ENCODE measurements around the gene LPAR3. TPM values are rescaled to one million over a fixed set of nuclear protein-coding genes. Genes with fewer than 3 reads are reported as not detected.

Gene LPAR3
- total RNA-seq, 2 donors from 2014 or later = 1.9 to 2.1 TPM

DNA sequence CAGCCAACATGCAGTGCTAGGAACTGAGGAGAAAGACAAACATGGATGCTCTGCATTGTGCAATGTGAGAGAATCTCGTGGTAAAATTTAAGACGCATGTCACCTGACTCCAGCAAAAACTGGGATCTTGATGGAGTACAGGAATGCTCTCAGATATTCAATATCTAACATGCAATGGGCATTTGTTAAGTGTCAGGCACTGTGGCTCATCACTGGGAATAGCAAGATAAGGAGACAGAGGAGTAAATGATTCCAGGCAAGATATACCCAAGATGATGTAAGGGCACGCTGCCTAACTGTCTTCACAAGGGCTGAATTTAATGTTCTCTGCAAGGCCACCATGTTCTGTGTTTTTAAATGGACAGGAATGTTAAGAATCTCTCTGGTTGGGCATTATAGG, 67.8 kb downstream of the LPAR3 start:
- Mint-ChIP-seq H3K36me3 (ENCODE audit: low read depth) (peaks cover 2% of the 10 kb centered on the region), H3K27me3 (no peaks in the 10 kb centered on the region), H3K27ac (no peak overlapping the region)

DNA sequence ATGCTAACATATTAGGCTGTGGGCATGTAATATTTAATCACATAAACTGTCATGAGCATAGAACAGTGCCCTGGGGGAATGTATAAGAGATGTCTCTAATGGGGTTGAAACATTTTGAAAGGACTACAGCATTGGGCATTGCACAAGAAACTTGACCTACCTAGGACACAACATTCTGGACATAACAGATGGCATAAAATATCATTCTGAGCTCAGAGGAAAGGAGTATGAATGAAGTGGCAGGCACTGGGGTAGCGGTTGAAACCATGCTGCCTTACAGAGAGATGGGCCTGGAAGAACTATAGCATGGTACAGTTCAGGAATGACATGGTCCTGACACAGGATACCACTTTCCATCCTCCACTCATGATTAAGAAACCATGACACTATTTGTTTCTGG, 69.0 kb downstream of the LPAR3 start:
- ATAC-seq (no peak), DNase-seq (no peak)
- Mint-ChIP-seq H3K27me3 (no peaks in the 10 kb centered on the region), H3K36me3 (ENCODE audit: low read depth) (no peaks in the 10 kb centered on the region), H3K4me3 (no peak overlapping the region), H3K27ac (no peak overlapping the region), H3K4me1 (peaks cover 7% of the 10 kb centered on the region)
- no peaks in the 10 kb centered on the region for H3K9me3 ChIP-seq (ENCODE audit: control insufficient read depth, low read length, poor library complexity, severe bottlenecking)

More for the DNA sequence above, 67.8 kb downstream of the LPAR3 start:
- no peaks in the 10 kb centered on the region for H3K9me3 ChIP-seq (ENCODE audit: control insufficient read depth, low read length, poor library complexity, severe bottlenecking)
- no peak for ATAC-seq
- no peak overlapping the region for H3K4me3 Mint-ChIP-seq
- H3K4me1 Mint-ChIP-seq = peaks cover 2% of the 10 kb centered on the region
- DNase-seq = no peak

DNA sequence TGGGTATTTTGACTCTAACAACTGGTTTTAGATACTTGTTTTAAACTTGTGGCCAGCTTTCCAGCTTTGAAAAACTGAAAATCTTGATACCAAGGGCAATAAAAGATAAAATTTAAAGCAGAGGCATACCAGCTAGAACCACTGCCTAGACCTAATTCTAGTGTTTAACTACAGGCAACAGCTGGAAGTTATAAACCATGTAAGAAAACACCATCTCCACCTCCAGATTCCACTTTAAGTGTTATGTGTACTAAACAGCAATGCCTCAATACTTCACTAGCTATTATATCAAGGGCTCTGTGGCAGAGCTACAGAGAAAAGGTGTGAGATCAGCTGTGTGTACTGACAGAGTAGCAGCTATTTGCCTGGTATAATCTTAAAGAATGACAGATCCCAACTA, 69.5 kb downstream of the LPAR3 start:
- Mint-ChIP-seq H3K4me1 (peaks cover 12% of the 10 kb centered on the region), H3K4me3 (no peak overlapping the region), H3K27me3 (no peaks in the 10 kb centered on the region), H3K27ac (no peak overlapping the region), H3K36me3 (ENCODE audit: low read depth) (no peaks in the 10 kb centered on the region)
- no peak for ATAC-seq
- no peaks in the 10 kb centered on the region for H3K9me3 ChIP-seq (ENCODE audit: control insufficient read depth, low read length, poor library complexity, severe bottlenecking)
- DNase-seq = no peak

DNA sequence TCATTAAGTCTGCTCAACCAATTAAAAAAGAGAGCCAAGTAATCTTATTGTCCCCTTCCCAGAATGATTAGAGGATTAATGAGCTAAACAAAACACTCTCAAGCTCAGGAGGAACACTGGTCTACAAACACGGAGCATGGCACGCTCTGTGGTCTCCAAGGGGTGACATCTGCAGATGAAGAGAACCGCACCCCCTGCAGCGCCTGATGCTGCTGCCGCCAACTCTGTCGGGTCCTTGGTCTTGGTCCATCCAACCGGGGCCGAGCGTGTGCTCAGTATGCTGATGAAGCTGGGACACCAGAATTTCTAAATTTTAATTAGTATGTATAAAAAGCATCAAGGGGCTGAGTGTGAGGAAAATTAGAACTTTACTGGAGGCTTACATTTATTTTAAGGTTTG, 82.7 kb downstream of the LPAR3 start:
- H3K27ac Mint-ChIP-seq = no peak overlapping the region
- H3K27me3 Mint-ChIP-seq = peaks cover 27% of the 10 kb centered on the region
- H3K9me3 ChIP-seq (ENCODE audit: control insufficient read depth, low read length, poor library complexity, severe bottlenecking) = no peaks in the 10 kb centered on the region
- no peak overlapping the region for H3K4me3 Mint-ChIP-seq
- no peaks in the 10 kb centered on the region for H3K36me3 Mint-ChIP-seq (ENCODE audit: low read depth)
- no peak for DNase-seq
- peaks cover 3% of the 10 kb centered on the region for H3K4me1 Mint-ChIP-seq
- no peak for ATAC-seq

DNA sequence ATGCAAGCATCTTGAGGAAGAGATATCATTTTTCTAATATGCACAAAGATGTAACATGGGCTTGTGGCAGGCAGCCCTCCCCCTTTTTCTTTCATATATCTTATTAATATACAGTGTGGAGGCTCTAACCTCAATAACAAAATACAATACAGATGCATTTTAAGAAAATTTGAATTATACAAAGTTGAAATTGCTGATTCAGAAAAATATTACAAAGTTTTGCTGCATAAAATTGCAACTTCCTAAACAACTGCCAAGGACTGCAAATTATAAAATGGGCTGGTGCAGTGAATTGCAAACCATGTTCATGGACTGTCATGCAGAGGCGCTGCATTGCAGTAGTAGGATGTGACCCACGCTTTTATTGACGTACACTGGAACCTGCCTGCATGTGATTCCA, 84.0 kb downstream of the LPAR3 start:
- ATAC-seq (no peak), DNase-seq (no peak)
- no peak overlapping the region for H3K4me3 Mint-ChIP-seq
- peaks cover 3% of the 10 kb centered on the region for H3K4me1 Mint-ChIP-seq
- H3K36me3 Mint-ChIP-seq (ENCODE audit: low read depth) = no peaks in the 10 kb centered on the region
- H3K27me3 Mint-ChIP-seq = peaks cover 22% of the 10 kb centered on the region
- H3K9me3 ChIP-seq (ENCODE audit: control insufficient read depth, low read length, poor library complexity, severe bottlenecking) = no peaks in the 10 kb centered on the region
- H3K27ac Mint-ChIP-seq = no peak overlapping the region

DNA sequence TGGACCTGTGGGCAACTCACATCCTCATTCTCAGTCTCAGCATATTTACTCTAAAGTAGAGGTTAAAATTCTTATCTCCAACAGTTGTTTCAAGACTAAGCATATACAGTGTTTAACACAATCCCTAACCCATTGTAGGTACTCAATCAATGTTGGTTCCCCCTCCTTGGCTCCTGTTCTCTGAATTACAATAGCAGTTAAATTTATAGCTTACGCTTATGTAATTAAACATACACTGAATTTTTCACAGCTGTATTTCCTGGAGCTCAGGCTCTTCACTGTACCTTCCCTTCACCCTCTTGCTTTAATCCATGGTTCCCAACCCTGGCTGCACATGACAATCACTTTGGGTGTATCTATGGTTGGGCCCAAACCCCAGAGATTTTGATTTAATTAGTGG, 89.4 kb downstream of the LPAR3 start:
- Mint-ChIP-seq H3K36me3 (ENCODE audit: low read depth) (no peaks in the 10 kb centered on the region), H3K4me3 (no peak overlapping the region)

DNA sequence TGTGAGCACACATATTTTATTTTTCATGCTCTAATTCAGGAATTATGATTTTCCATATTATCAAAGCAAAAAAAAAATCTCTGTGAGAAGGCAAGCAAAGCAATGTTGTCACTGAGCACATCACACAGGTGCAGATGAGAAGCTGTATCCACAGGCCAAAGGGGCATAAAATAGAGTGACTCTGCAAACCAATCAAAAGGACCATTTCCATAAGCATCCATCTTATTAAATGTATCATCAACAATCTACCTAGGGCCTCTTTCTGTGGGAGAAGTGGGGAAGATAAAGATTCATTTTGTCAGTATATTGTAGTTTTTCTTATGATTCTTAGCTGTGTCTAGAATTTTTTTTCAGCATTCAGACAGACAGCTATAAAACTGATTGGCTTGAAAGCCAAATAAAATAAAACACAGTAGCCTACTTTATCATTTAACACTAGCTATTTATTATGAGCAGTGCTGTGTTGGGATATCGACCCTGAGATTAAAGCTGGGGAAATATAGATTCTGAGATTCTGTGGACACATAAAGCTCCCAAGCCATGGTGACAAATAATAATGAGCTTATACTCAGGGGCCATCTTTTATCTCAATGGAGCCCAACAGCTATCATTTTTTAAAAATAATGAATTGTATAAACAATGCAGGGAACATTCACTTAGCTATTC, 90.3 kb downstream of the LPAR3 start:
- H3K36me3 Mint-ChIP-seq (ENCODE audit: low read depth) = no peaks in the 10 kb centered on the region
- no peak overlapping the region for H3K27ac Mint-ChIP-seq
- peaks cover 4% of the 10 kb centered on the region for H3K27me3 Mint-ChIP-seq

More for the DNA sequence above, 89.4 kb downstream of the LPAR3 start:
- H3K27ac Mint-ChIP-seq = no peak overlapping the region
- H3K9me3 ChIP-seq (ENCODE audit: control insufficient read depth, low read length, poor library complexity, severe bottlenecking) = no peaks in the 10 kb centered on the region
- DNase-seq (no peak), ATAC-seq (no peak)
- peaks cover 4% of the 10 kb centered on the region for H3K27me3 Mint-ChIP-seq
- no peaks in the 10 kb centered on the region for H3K4me1 Mint-ChIP-seq

DNA sequence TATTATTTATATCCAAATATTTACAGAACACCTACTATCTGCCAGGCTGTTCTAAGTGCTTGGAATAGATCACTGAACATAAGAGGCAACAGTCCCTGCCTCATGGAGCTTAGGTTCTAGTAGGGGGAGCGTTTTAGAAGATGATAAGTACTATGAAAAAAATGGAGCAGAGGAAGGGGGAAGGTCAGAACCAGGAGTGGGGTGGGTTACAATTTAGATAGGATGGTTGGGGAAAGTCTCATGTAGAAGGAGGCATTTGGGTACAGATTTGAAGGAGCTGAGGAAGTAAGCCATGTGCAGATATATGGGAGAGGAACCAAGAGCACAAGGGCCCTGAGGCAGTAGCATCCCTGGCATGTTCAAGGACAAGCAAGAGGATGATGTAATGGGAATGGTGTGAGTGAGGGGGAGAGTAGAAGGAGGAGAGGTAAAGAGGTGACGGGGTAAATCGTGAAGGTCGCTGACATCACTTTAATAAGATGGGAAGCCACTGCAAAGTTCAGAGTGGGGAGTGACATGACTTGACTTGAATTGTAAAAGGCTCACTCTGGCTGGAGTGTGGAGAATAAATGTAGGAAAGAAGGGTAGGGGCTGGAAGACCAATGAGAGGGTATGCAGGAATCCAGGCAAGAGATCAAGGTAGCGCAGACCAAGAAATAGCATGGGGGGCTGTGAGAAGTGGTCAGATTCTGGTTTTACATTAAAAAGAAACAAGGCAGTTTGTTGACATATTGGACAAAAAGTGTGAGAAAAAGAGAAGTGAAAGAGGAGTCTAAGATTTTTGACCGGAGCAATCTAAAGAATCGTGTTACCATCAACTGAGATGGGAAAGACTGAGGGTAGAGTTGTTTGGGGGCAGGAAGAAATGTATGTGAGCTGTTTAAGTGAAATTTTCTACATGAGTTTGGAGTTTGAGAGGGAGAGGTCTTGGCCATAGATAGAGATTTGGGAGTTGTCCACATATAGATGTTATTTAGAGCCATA, 92.6 kb downstream of the LPAR3 start:
- no peak for DNase-seq
- H3K36me3 Mint-ChIP-seq (ENCODE audit: low read depth) = no peaks in the 10 kb centered on the region
- ATAC-seq = no peak
- no peaks in the 10 kb centered on the region for H3K4me1 Mint-ChIP-seq
- no peaks in the 10 kb centered on the region for H3K9me3 ChIP-seq (ENCODE audit: control insufficient read depth, low read length, poor library complexity, severe bottlenecking)
- H3K27ac Mint-ChIP-seq = no peak overlapping the region
- H3K27me3 Mint-ChIP-seq = no peaks in the 10 kb centered on the region
- H3K4me3 Mint-ChIP-seq = no peak overlapping the region

More for the DNA sequence above, 90.3 kb downstream of the LPAR3 start:
- no peaks in the 10 kb centered on the region for H3K9me3 ChIP-seq (ENCODE audit: control insufficient read depth, low read length, poor library complexity, severe bottlenecking)
- Mint-ChIP-seq H3K4me1 (no peaks in the 10 kb centered on the region), H3K4me3 (no peak overlapping the region)
- no peak for ATAC-seq
- no peak for DNase-seq

DNA sequence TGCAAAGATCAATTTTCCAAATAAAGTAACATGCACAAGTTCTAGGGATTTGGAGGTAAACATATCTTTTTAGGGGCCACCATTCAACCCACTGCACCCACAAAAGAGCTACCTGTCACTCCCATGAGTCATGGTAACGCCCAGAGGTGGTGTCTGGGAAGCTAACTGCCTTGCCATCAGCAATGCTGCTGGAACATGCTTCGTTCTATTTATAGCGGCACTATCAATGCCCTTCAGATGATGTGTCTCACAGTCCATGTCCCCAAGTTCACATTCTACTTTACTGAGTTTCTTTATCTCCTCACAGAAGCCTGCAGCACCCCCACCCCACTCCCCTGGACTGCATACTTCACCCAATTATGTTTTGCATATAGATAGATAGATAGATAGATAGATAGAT, 95.4 kb downstream of the LPAR3 start:
- Mint-ChIP-seq H3K4me1 (no peaks in the 10 kb centered on the region), H3K27ac (no peak overlapping the region), H3K36me3 (ENCODE audit: low read depth) (no peaks in the 10 kb centered on the region), H3K27me3 (no peaks in the 10 kb centered on the region), H3K4me3 (no peak overlapping the region)
- no peaks in the 10 kb centered on the region for H3K9me3 ChIP-seq (ENCODE audit: control insufficient read depth, low read length, poor library complexity, severe bottlenecking)
- DNase-seq = no peak
- ATAC-seq = no peak

DNA sequence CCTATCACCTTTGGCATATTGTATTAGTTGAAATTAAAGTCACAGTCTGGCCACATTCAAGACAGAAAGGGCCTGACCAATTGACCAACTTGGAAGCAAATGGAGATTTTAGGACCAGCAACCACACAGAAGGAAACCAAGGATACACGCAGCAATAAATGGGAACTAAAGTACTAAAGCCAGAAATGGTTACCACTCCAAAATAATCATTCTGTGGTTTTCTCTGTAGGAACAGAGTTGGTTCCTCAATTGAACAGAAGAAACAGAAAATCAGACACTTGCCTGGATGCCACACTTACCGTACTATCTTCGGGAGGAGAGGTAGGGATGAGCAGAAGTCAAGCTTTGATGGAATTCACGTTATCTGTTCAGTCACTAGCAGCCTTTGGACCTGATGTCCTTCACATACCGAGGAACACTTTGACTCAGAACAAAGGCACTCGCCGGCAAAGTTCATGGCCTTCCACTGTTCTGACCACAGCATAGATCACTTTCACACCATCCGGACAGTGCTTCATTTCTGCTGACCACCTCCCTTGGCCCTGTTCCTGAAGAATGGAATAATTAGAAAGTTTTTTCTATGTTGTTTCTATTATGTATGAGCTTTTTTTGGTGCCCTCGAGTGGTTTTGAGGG, 96.9 kb downstream of the LPAR3 start:
- DNase-seq (no peak), ATAC-seq (no peak)
- Mint-ChIP-seq H3K27ac (no peak overlapping the region), H3K4me1 (no peaks in the 10 kb centered on the region), H3K27me3 (no peaks in the 10 kb centered on the region), H3K4me3 (no peak overlapping the region), H3K36me3 (ENCODE audit: low read depth) (peaks cover 2% of the 10 kb centered on the region)
- no peaks in the 10 kb centered on the region for H3K9me3 ChIP-seq (ENCODE audit: control insufficient read depth, low read length, poor library complexity, severe bottlenecking)

DNA sequence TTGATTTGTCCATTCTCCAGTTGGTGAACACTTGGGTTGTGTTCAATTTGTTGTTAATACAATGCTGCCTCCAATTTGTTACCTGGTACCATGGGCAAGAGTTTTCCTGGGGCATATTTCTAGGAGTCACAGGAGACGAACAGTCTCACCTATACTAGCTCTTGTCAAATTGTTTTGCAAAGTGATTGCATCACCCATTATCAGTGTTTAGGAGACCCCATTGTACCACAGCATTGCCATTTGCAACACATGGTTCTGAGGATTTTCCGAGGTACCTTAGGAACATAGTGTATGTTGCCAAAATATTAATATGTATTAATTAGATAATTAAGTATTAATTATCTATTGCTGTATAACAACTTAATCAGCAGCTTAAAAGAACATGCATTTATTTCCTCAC, 97.8 kb downstream of the LPAR3 start:
- Mint-ChIP-seq H3K4me1 (no peaks in the 10 kb centered on the region), H3K36me3 (ENCODE audit: low read depth) (peaks cover 2% of the 10 kb centered on the region), H3K27me3 (no peaks in the 10 kb centered on the region), H3K27ac (no peak overlapping the region), H3K4me3 (no peak overlapping the region)
- DNase-seq (no peak), ATAC-seq (no peak)
- no peaks in the 10 kb centered on the region for H3K9me3 ChIP-seq (ENCODE audit: control insufficient read depth, low read length, poor library complexity, severe bottlenecking)

DNA sequence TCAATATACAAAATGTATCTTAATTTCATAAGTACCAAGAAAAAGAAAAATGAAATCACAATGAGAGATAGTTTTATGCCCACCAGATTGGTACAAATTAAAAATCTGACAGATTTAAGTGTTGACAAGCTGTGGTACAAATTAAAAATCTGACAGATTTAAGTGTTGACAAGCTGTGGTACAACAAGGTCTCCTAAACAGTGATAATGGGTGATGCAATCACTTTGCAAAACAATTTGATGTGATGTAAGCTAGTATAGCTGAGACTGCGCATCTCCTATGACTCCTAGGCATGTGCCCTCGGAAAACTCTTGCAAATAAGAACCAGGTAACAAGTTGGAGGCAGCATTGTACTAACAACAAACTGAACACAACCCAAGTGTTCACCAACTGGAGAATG, 100.6 kb downstream of the LPAR3 start:
- Mint-ChIP-seq H3K27me3 (peaks cover 6% of the 10 kb centered on the region), H3K36me3 (ENCODE audit: low read depth) (peaks cover 3% of the 10 kb centered on the region), H3K4me1 (no peaks in the 10 kb centered on the region), H3K27ac (no peak overlapping the region), H3K4me3 (no peak overlapping the region)
- DNase-seq = no peak
- no peaks in the 10 kb centered on the region for H3K9me3 ChIP-seq (ENCODE audit: control insufficient read depth, low read length, poor library complexity, severe bottlenecking)
- ATAC-seq = no peak

DNA sequence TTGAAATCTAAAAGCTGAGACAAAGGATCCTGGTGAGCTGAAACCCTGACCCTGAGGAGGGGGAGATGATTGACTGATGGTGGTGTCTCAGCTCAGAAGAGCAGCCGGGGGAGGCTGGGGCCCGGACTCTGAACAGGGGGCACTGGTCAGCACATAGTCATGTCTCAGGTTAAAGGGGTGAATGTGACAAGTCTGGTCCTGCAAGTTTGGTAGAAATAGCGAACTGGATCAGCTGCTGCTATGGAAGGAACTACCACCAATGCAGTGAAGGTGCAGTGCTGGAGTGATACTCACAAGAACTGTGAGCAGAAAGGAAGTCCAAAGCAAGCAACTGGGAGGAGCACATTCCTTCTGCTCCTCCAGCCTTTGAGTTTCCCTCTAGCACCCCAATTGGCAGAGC, 104.0 kb downstream of the LPAR3 start:
- no peak for DNase-seq
- peaks cover 3% of the 10 kb centered on the region for H3K36me3 Mint-ChIP-seq (ENCODE audit: low read depth)
- no peak for ATAC-seq
- H3K27ac Mint-ChIP-seq = no peak overlapping the region
- no peaks in the 10 kb centered on the region for H3K9me3 ChIP-seq (ENCODE audit: control insufficient read depth, low read length, poor library complexity, severe bottlenecking)
- peaks cover 6% of the 10 kb centered on the region for H3K27me3 Mint-ChIP-seq
- no peak overlapping the region for H3K4me3 Mint-ChIP-seq
- H3K4me1 Mint-ChIP-seq = no peaks in the 10 kb centered on the region
